HG03064 (cell line): ENCODE results near the gene TTC28.
"Not testable (repeated sequence)": the region's sequence is repeated elsewhere in the genome, so short reads cannot be mapped to it uniquely, and the experiment has no call there.

Source experiments
- ATAC-seq: cut with Tn5 transposase; IDR thresholded peaks from one replicate; pipeline ENCODE4 v1.9.1; 2021; ENCODE audit warnings: low read depth; ENCODE audit not compliant: unreplicated experiment

Gene TTC28

DNA sequence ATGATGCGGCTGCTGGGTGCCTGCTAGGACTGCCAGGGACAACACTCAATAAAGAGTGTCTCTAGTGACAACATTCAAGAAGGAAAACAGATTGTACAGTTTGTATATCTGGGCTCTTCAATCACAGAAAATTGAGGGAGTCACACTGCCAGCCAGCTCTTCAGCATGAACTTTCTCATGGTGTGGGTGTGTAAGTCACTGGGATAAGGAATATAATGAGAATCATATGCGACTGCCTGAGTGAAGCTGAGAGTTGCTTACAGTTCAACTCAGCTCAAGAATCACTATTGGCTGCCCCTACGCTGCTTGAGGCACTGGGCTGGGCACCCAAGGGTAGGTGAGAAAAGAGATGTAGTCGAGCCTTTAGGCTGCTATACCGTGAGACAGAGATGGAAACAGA lies 432.5 kb downstream of the TTC28 start:
- ATAC-seq: no peak

GRCh38 chr22:28246397-28246796 lies 433.2 kb downstream of the TTC28 start:
- ATAC-seq: no peak

GRCh38 chr22:28245579-28246224 lies 433.9 kb downstream of the TTC28 start:
- no peak for ATAC-seq

- no peak for ATAC-seq
These were observed 434.9 kb downstream of the TTC28 start for GRCh38 chr22:28244757-28245156.

DNA sequence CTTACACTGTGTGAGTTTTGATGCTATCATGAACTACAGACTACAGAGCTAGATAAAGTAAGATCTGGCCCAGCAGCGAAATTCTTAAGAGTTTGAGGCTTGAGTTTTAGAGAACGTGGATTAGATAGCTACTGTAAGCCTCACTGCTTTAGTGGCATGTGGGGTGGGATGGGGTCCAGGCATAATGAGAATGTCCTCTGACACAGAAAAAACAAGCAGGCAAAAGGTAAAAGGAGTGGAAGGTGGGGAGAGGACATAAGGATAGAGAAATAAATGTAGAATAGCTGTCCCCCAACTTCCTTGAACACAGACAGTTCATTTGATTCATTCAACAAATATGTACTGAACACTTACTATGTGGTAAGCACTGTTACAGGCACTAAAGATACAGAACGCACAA lies 436.1 kb downstream of the TTC28 start:
- no peak for ATAC-seq

DNA sequence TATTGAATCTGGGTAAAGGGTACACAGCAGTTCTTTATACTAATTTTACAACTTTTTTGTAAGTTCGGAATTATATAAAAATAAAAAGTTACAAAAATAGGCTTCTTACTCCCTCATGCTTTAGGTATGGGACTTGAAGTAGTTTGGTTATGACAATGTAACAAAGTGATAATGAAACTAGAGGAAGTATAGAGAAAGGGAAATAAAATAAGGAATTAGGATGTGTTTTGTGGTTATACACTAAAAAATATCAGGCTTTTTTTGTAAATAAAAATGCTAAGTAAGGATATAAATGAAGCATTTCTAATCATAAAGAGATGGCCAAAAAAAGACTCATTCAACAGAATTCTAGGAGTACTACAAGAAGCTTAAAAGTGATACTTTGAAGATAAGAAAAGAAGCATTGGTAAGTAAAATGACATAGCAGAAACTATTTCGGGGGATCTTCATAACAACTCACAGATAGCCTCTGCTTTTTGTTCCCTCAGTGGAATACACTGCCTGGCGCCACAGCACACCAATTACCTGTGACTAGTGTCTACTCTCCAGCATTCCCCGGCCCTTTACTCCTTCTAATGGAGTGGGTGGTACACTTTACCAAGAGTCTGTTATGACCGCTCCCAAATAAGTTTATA lies 437.9 kb downstream of the TTC28 start:
- ATAC-seq: no peak

DNA sequence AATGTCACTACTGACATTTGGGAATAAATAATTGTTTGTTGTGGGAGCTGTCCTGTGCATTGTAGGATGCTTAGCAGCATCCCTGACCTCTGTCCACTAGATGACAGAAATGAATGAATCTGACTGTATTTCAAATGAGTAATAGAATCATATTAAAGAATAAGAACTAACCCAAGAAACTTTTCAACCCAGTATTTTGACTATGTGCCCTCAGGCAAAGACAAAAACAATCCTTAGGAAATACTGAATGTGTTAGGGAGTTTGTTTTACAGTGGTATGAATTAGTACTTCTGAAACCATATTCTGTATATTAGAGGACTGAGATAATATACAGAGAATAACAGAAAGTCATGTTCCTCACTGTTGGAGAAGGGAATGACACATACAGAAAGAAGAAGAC lies 439.7 kb downstream of the TTC28 start:
- no peak for ATAC-seq

DNA sequence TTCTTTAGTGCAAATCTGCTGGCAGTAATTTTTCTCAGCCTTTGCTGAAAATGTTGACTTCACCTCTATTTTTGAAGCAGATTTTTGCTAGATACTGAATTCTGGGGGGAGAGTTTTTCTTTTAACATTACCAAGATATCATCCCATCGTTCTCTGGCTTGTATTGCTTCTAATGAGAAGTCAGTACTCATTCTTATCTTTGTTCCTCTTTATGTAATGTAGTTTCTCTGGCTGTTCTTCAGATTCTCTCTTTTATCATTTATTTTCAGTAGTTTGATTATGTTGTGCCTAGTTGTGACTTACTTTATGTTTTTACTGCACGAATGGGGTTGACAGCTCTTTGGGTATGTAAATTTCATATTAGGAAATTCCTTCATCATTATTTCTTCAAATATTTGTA lies 441.9 kb downstream of the TTC28 start:
- no peak for ATAC-seq

- no peak for ATAC-seq
These were observed 442.5 kb downstream of the TTC28 start for GRCh38 chr22:28237112-28237511.

- no peak for ATAC-seq
These were observed 447.4 kb downstream of the TTC28 start for GRCh38 chr22:28232204-28232603.

- ATAC-seq: no peak
These were observed 448.2 kb downstream of the TTC28 start for GRCh38 chr22:28231441-28231840.

DNA sequence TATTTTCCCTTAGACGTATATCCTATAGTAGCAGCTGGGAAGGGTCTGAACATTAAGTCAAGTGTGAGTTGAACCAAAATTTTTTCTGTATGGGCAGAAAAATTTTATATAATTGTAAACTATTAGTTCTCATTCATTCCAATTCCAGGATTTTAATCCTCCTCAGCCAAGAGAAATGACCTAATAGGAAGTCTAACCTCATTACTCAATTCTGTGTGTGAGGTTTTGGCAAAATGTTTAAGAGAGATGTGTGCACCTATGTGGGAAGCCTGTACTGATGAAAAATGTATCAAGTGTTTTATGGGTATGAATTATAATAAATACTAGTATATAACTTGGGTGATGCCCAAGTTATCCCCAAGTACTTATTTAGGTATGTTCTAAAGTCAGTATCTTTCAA lies 449.0 kb downstream of the TTC28 start:
- no peak for ATAC-seq

GRCh38 chr22:28229566-28230485 lies 449.8 kb downstream of the TTC28 start:
- no peak for ATAC-seq

GRCh38 chr22:28223826-28224225 lies 455.8 kb downstream of the TTC28 start:
- ATAC-seq: no peak

- ATAC-seq: no peak
These were observed 456.5 kb downstream of the TTC28 start for GRCh38 chr22:28222976-28223745.

DNA sequence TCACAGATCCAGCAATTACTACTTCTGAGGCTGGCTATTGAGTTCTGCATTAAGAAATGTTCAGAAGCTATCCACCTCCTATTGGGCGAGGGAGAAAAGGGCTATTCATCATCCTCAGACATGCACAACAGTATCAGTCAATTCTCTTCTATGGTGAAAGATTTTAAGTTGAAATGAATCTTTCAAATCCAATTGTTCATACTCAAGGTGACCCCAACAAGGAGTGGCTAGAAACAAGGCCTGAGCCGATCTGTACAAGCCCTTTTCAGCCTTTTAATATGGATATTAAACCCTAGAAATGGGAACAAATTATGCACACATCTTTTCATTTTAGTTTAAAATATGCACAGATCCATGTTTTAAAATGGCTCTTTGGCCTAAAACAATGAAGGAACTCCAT lies 457.1 kb downstream of the TTC28 start:
- no peak for ATAC-seq

GRCh38 chr22:28222052-28222451 lies 457.6 kb downstream of the TTC28 start:
- ATAC-seq: no peak

DNA sequence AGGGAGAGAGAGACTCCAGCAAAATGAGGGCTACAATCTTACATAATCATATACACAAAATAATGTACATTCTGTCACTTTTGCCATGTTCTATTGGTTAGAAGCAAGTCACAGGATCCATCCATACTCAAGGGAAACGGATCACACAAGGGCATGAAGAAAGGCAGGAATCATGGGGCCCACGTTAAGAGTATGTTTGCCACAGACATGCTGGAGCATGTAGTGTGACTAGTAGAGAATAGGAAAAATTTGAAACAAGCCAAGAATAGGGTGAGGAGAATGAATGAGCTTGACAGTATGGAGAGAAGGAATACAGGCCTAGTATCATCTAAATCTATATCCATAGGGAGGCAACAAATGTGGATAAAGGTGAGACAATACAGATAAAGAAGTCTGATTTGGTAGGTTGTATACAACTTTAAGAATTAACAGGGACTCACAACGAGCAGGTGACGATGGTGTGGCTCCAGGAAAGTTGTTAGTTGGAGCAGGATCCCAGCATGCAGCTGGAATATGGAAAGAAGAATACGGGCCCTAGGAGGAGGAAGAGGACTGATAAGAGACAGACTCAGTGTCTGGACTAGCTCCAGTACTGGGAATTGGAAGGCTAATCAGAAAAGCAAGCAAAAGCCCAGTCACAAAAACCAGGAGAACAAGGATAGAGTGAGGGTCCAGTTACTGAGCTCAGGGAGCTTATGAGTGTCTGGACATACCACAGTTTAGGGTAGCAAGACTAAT lies 458.8 kb downstream of the TTC28 start:
- ATAC-seq: no peak

DNA sequence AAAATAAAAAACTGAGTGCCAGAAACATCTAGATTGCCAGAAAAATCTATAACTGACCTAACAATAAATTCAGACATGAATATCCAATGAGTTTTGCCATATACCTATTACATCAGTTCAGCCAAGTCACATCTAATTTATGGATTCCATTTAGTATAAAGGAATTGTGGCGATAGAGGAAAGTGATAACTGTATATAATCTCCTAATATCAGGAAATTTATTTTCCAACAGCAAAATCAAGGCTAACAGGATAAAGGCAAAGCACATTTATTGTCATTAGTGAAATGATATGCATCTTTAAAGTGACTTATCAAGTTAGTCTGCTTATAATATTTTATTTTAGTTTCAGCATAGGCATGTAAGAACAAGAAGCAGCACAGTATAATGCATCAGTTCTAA lies 462.4 kb downstream of the TTC28 start:
- ATAC-seq: no peak

DNA sequence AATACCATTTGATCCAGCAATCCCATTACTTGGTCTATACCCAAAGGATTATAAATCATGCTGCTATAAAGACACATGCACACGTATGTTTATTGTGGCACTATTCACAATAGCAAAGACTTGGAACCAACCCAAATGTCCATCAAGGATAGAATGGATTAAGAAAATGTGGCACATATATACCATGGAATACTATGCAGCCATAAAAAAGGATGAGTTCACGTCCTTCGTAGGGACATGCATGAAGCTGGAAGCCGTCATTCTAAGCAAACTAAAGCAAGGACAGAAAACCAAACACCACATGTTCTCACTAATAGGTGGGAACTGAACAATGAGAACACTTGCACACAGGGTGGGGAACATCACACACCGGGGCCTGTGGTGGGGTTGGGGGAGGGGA lies 464.9 kb downstream of the TTC28 start:
- ATAC-seq: not testable (repeated sequence)
